SK-N-SH treated with all-trans-retinoic acid at 6 μM for 48 hours (cell line): ENCODE measurements around the gene PIK3CA.

ENCODE experiments used
- ATAC-seq: fragments of 200-7000 bp; cut with Tn5 transposase; 3 replicates; pipeline ENCODE4 v1.9.1; 2020; ENCODE audit warnings: mild to moderate bottlenecking, moderate library complexity
- ARNTL ChIP-seq: fragments of 450-650 bp; formaldehyde crosslinking; IDR thresholded peaks from 2 replicates; pipeline ENCODE4 v1.5.0; 2020; ENCODE audit warnings: low read depth, mild to moderate bottlenecking, moderate library complexity, borderline replicate concordance
- BACH2 ChIP-seq: fragments of 250-450 bp; sonication (Bioruptor Pico); IDR thresholded peaks from 2 replicates; pipeline ENCODE4 v1.9.0; 2021; ENCODE audit warnings: mild to moderate bottlenecking, borderline replicate concordance
- CREB5 ChIP-seq: fragments of 250-450 bp; sonication (Bioruptor Pico); IDR thresholded peaks from 2 replicates; pipeline ENCODE4 v1.5.1; 2020; ENCODE audit warnings: low read depth, mild to moderate bottlenecking, moderate library complexity
- CSDC2 ChIP-seq: fragments of 250-450 bp; sonication (Bioruptor Pico); IDR thresholded peaks from 2 replicates; pipeline ENCODE4 v1.5.0; 2020; ENCODE audit warnings: mild to moderate bottlenecking, moderate library complexity
- CSRNP3 ChIP-seq: fragments of 250-450 bp; sonication (Bioruptor Pico); IDR thresholded peaks from 2 replicates; pipeline ENCODE4 v1.5.1; 2021; ENCODE audit warnings: mild to moderate bottlenecking, moderate library complexity
- ESRRG ChIP-seq: fragments of 250-450 bp; sonication (Bioruptor Pico); IDR thresholded peaks from 2 replicates; pipeline ENCODE4 v1.6.1; 2021; ENCODE audit warnings: mild to moderate bottlenecking
- GLIS3 ChIP-seq: fragments of 250-450 bp; sonication (Bioruptor Pico); IDR thresholded peaks from 2 replicates; pipeline ENCODE4 v1.5.0; 2020; ENCODE audit warnings: mild to moderate bottlenecking, moderate library complexity
- ISL1 ChIP-seq: fragments of 250-450 bp; sonication (Bioruptor Pico); IDR thresholded peaks from 2 replicates; pipeline ENCODE4 v2.1.2; 2022; ENCODE audit warnings: mild to moderate bottlenecking, moderate library complexity
- OSR1 ChIP-seq: fragments of 250-450 bp; sonication (Bioruptor Pico); IDR thresholded peaks from 2 replicates; pipeline ENCODE4 v1.8.0; 2022; ENCODE audit warnings: moderate library complexity, mild to moderate bottlenecking, inconsistent platforms
- PATZ1 ChIP-seq: fragments of 250-450 bp; sonication (Bioruptor Pico); IDR thresholded peaks from 2 replicates; pipeline ENCODE4 v1.8.0; 2020; ENCODE audit warnings: mild to moderate bottlenecking, moderate library complexity, borderline replicate concordance
- PPARA ChIP-seq: fragments of 250-450 bp; sonication (Bioruptor Pico); IDR thresholded peaks from 2 replicates; pipeline ENCODE4 v1.5.0; 2020; ENCODE audit warnings: mild to moderate bottlenecking, borderline replicate concordance
- RARB ChIP-seq: fragments of 250-450 bp; sonication (Bioruptor Pico); IDR thresholded peaks from 2 replicates; pipeline ENCODE4 v1.8.0; 2021; ENCODE audit warnings: mild to moderate bottlenecking, moderate library complexity
- SNAI2 ChIP-seq: fragments of 250-450 bp; sonication (Bioruptor Pico); IDR thresholded peaks from 2 replicates; pipeline ENCODE4 v1.5.0; 2020; ENCODE audit warnings: mild to moderate bottlenecking, moderate library complexity
- TCF4 ChIP-seq: fragments of 250-450 bp; sonication (Bioruptor Pico); IDR thresholded peaks from 2 replicates; pipeline ENCODE4 v1.8.0; 2021; ENCODE audit warnings: mild to moderate bottlenecking, moderate library complexity, borderline replicate concordance
- TOX ChIP-seq: fragments of 250-450 bp; sonication (Bioruptor Pico); IDR thresholded peaks from 2 replicates; pipeline ENCODE4 v1.8.0; 2021; ENCODE audit warnings: mild to moderate bottlenecking, moderate library complexity, borderline replicate concordance
- TSHZ2 ChIP-seq: fragments of 250-450 bp; sonication (Bioruptor Pico); IDR thresholded peaks from 2 replicates; pipeline ENCODE4 v1.5.0; 2020; ENCODE audit warnings: mild to moderate bottlenecking, moderate library complexity
- ZC3H10 ChIP-seq: fragments of 250-450 bp; sonication (Bioruptor Pico); IDR thresholded peaks from 2 replicates; pipeline ENCODE4 v1.5.1; 2021; ENCODE audit warnings: mild to moderate bottlenecking, moderate library complexity
- ZFP3 ChIP-seq: fragments of 250-450 bp; sonication (Bioruptor Pico); IDR thresholded peaks from 2 replicates; pipeline ENCODE4 v1.5.0; 2020; ENCODE audit warnings: mild to moderate bottlenecking, moderate library complexity
- ZFP30 ChIP-seq: fragments of 450-650 bp; formaldehyde crosslinking; IDR thresholded peaks from 2 replicates; pipeline ENCODE4 v1.5.0; 2022; ENCODE audit warnings: mild to moderate bottlenecking, moderate library complexity
- ZNF565 ChIP-seq: fragments of 450-650 bp; formaldehyde crosslinking; conservative IDR thresholded peaks from 2 replicates; pipeline ENCODE4 v1.5.0; 2020; ENCODE audit warnings: low read depth, mild to moderate bottlenecking, moderate library complexity
- ZNF70 ChIP-seq: fragments of 450-650 bp; formaldehyde crosslinking; IDR thresholded peaks from 2 replicates; pipeline ENCODE4 v1.5.0; 2020; ENCODE audit warnings: mild to moderate bottlenecking, moderate library complexity

Gene PIK3CA

GRCh38 chr3:179278151-179278550, 130.0 kb downstream of the PIK3CA start:
- no peak for TF ChIP-seq TSHZ2
- TF ChIP-seq ZNF565 (CRISPR knock-in tag), result no peak
- no peak for TF ChIP-seq ZNF70 (CRISPR knock-in tag)
- TF ChIP-seq ISL1 (CRISPR knock-in tag), result no peak
- no peak for TF ChIP-seq GLIS3 (CRISPR knock-in tag)
- TF ChIP-seq RARB (CRISPR knock-in tag), result no peak
- no peak for TF ChIP-seq CREB5
- TF ChIP-seq ESRRG, result no peak
- no peak for TF ChIP-seq CSRNP3 (CRISPR knock-in tag)
- TF ChIP-seq SNAI2, result no peak
- no peak for TF ChIP-seq ZFP30
- TF ChIP-seq OSR1 (CRISPR knock-in tag), result no peak
- no peak for TF ChIP-seq TOX (CRISPR knock-in tag)
- no peak for TF ChIP-seq ARNTL (CRISPR knock-in tag)
- TF ChIP-seq ZC3H10, result no peak
- TF ChIP-seq, all 23 proteins: peak for 0

GRCh38 chr3:179278932-179279693, 131.0 kb downstream of the PIK3CA start:
- ATAC-seq, result no peak
- TF ChIP-seq SNAI2, result no peak
- TF ChIP-seq GLIS3 (CRISPR knock-in tag), result no peak
- TF ChIP-seq TSHZ2, result no peak
- TF ChIP-seq ZC3H10, result no peak
- no peak for TF ChIP-seq BACH2 (CRISPR knock-in tag)
- TF ChIP-seq OSR1 (CRISPR knock-in tag), result no peak
- TF ChIP-seq ISL1 (CRISPR knock-in tag), result no peak
- no peak for TF ChIP-seq CSDC2 (CRISPR knock-in tag)
- no peak for TF ChIP-seq ARNTL (CRISPR knock-in tag)
- no peak for TF ChIP-seq ZNF565 (CRISPR knock-in tag)
- no peak for TF ChIP-seq ZFP30
- no peak for TF ChIP-seq CSRNP3 (CRISPR knock-in tag)
- no peak for TF ChIP-seq ZFP3 (CRISPR knock-in tag)
- TF ChIP-seq ZNF70 (CRISPR knock-in tag), result no peak
- no peak for TF ChIP-seq ESRRG
- no peak for TF ChIP-seq TCF4 (CRISPR knock-in tag)
- TF ChIP-seq PATZ1 (CRISPR knock-in tag), result no peak
- TF ChIP-seq RARB (CRISPR knock-in tag), result no peak
- no peak for TF ChIP-seq PPARA (CRISPR knock-in tag)

More at GRCh38 chr3:179278151-179278550, 130.0 kb downstream of the PIK3CA start:
- ATAC-seq, result no peak
